ENCODE measurements around the gene ZNF724. TPM values are rescaled to one million over a fixed set of nuclear protein-coding genes. Genes with fewer than 3 reads are reported as not detected.

ZNF724 gene
- total RNA-seq, 1 donor from 2014 or later, result 6.1 TPM

DNA sequence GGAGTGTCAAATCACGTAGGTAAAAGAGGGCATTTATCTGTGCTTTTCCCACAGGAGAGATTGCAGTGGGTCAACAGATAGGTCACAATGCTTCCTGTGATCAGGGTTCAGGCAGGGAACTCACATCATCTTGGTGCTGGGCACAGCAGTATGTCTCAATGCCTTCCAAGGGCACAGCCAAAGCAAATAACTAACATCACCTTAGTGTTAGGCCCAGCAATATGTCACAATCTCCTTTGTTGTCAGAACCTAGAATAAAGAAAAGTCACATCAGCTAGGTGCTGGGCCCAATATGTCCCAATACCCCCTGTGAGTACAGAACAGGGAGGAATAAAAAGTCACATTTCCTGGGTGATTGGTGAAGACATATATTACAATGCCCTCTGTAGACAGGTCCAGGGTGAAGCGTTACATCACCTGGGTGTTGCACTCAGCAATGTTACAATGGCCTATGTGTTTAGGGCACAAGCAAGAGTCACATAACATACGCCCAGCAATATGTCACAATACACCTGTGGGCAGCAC is 11.4 kb upstream of the ZNF724 start:
- no peaks in the 10 kb centered on the region for H4K20me1 ChIP-seq (ENCODE audit: insufficient read depth, low read length)
- H3K4me1 ChIP-seq (ENCODE audit: insufficient read depth, low read length), result no peaks in the 10 kb centered on the region
- TF ChIP-seq, protein P1, sequence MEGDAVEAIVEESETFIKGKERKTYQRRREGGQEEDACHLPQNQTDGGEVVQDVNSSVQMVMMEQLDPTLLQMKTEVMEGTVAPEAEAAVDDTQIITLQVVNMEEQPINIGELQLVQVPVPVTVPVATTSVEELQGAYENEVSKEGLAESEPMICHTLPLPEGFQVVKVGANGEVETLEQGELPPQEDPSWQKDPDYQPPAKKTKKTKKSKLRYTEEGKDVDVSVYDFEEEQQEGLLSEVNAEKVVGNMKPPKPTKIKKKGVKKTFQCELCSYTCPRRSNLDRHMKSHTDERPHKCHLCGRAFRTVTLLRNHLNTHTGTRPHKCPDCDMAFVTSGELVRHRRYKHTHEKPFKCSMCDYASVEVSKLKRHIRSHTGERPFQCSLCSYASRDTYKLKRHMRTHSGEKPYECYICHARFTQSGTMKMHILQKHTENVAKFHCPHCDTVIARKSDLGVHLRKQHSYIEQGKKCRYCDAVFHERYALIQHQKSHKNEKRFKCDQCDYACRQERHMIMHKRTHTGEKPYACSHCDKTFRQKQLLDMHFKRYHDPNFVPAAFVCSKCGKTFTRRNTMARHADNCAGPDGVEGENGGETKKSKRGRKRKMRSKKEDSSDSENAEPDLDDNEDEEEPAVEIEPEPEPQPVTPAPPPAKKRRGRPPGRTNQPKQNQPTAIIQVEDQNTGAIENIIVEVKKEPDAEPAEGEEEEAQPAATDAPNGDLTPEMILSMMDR (IDR thresholded peaks at IDR 0.05; ENCODE audit: insufficient read depth, low read depth, low read length), result no peak
- TF ChIP-seq EZH2 (IDR thresholded peaks at IDR 0.05; ENCODE audit: insufficient read depth, low read length), result no peak
- no peak overlapping the region for H3K9ac ChIP-seq (ENCODE audit: low read length)
- peaks cover 8% of the 10 kb centered on the region for H3K9me3 Mint-ChIP-seq (ENCODE audit: unreplicated experiment)
- no peaks in the 10 kb centered on the region for H3K27me3 Mint-ChIP-seq (ENCODE audit: low read depth, unreplicated experiment)
- H3K4me1 Mint-ChIP-seq (ENCODE audit: low read depth, unreplicated experiment), result no peaks in the 10 kb centered on the region
- FAIRE-seq, result no peak
- no peaks in the 10 kb centered on the region for H3K79me2 ChIP-seq (ENCODE audit: insufficient read depth, low read length)
- H3K27me3 ChIP-seq (ENCODE audit: insufficient read depth, low read length), result no peaks in the 10 kb centered on the region
- H3K4me2 ChIP-seq (ENCODE audit: low read length), result no peak overlapping the region
- H3K9me3 ChIP-seq (ENCODE audit: insufficient read depth, low read depth, low read length), result no peaks in the 10 kb centered on the region
- no peak overlapping the region for H3K27ac Mint-ChIP-seq (ENCODE audit: unreplicated experiment)
- H3K4me3 ChIP-seq (ENCODE audit: insufficient read depth, low read depth, low read length), result no peak overlapping the region
- no peak overlapping the region for H2AFZ ChIP-seq (ENCODE audit: low read depth, low read length)
- H3K27ac ChIP-seq (ENCODE audit: low read depth, low read length), result no peak overlapping the region
- no peak overlapping the region for H3K4me3 Mint-ChIP-seq (ENCODE audit: unreplicated experiment)
- H3K36me3 Mint-ChIP-seq (ENCODE audit: low read depth, unreplicated experiment), result peaks cover 17% of the 10 kb centered on the region
- peaks cover 6% of the 10 kb centered on the region for H3K36me3 ChIP-seq (ENCODE audit: insufficient read depth, low read length)
- no peak for DNase-seq (ENCODE audit: low read depth)

DNA sequence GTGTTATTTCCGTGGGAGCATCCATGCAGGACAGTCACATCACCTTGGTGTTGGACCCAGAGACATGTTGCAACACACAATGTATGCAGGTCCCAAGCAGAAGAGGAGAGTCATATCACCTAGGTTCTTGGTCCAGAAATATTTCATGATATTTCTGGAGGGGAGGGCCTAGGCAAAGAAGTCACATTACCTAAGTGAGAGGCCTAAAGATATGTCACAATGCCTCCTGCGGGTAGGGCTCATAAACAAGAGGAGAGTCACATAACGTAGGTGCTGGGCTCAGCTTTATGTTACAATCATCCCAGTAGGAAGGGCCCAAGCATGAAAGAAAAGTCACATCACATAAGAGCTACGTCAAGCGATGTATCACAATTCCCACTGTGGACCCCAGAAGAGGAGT is 10.8 kb upstream of the ZNF724 start:
- H3K36me3 Mint-ChIP-seq (ENCODE audit: low read depth, unreplicated experiment), result peaks cover 17% of the 10 kb centered on the region

DNA sequence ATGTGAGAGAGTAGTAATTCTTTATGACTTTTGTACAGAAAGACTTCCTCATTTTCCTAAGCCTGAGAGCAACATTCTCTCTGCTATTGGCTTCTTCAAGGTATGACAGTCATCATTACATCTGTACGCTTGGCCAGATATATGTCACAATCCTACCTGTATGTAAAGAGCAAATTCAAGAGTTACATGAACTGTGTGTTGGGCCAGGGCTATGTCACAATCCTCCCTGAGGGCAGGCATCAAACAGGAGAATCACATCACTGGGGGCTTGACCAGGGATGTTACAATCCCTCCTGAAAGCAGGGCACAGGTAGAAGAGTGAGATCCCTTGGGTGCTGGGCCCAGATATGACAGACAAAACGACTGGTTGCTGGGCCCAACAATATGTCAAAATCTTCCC is 9.8 kb upstream of the ZNF724 start:
- no peak overlapping the region for H3K9ac ChIP-seq (ENCODE audit: low read length)
- Mint-ChIP-seq H3K4me3 (ENCODE audit: unreplicated experiment) (no peak overlapping the region), H3K4me1 (ENCODE audit: low read depth, unreplicated experiment) (no peaks in the 10 kb centered on the region), H3K9me3 (ENCODE audit: unreplicated experiment) (peaks cover 8% of the 10 kb centered on the region), H3K27ac (ENCODE audit: unreplicated experiment) (no peak overlapping the region), H3K36me3 (ENCODE audit: low read depth, unreplicated experiment) (peaks cover 17% of the 10 kb centered on the region), H3K27me3 (ENCODE audit: low read depth, unreplicated experiment) (no peaks in the 10 kb centered on the region)
- H3K9me3 ChIP-seq (ENCODE audit: insufficient read depth, low read depth, low read length), result no peaks in the 10 kb centered on the region
- no peaks in the 10 kb centered on the region for H3K27me3 ChIP-seq (ENCODE audit: insufficient read depth, low read length)
- H4K20me1 ChIP-seq (ENCODE audit: insufficient read depth, low read length), result no peaks in the 10 kb centered on the region
- H3K36me3 ChIP-seq (ENCODE audit: insufficient read depth, low read length), result peaks cover 6% of the 10 kb centered on the region
- DNase-seq (ENCODE audit: low read depth) (no peak), FAIRE-seq (no peak)
- no peak overlapping the region for H3K27ac ChIP-seq (ENCODE audit: low read depth, low read length)
- no peaks in the 10 kb centered on the region for H3K79me2 ChIP-seq (ENCODE audit: insufficient read depth, low read length)
- H2AFZ ChIP-seq (ENCODE audit: low read depth, low read length), result no peak overlapping the region
- no peak overlapping the region for H3K4me2 ChIP-seq (ENCODE audit: low read length)
- H3K4me1 ChIP-seq (ENCODE audit: insufficient read depth, low read length), result no peaks in the 10 kb centered on the region
- H3K4me3 ChIP-seq (ENCODE audit: insufficient read depth, low read depth, low read length), result no peak overlapping the region
- no peak for TF ChIP-seq EZH2 (IDR thresholded peaks at IDR 0.05; ENCODE audit: insufficient read depth, low read length)
- TF ChIP-seq, protein P1 (IDR thresholded peaks at IDR 0.05; ENCODE audit: insufficient read depth, low read depth, low read length), result no peak

More for the DNA sequence above, 10.8 kb upstream of the ZNF724 start:
- Histone ChIP-seq H3K4me3 (ENCODE audit: insufficient read depth, low read depth, low read length) (no peak overlapping the region), H3K79me2 (ENCODE audit: insufficient read depth, low read length) (no peaks in the 10 kb centered on the region), H3K9ac (ENCODE audit: low read length) (no peak overlapping the region), H3K27ac (ENCODE audit: low read depth, low read length) (no peak overlapping the region), H2AFZ (ENCODE audit: low read depth, low read length) (no peak overlapping the region), H3K27me3 (ENCODE audit: insufficient read depth, low read length) (no peaks in the 10 kb centered on the region), H3K4me1 (ENCODE audit: insufficient read depth, low read length) (no peaks in the 10 kb centered on the region), H3K36me3 (ENCODE audit: insufficient read depth, low read length) (peaks cover 6% of the 10 kb centered on the region), H4K20me1 (ENCODE audit: insufficient read depth, low read length) (no peaks in the 10 kb centered on the region), H3K9me3 (ENCODE audit: insufficient read depth, low read depth, low read length) (no peaks in the 10 kb centered on the region), H3K4me2 (ENCODE audit: low read length) (no peak overlapping the region)
- no peak overlapping the region for H3K27ac Mint-ChIP-seq (ENCODE audit: unreplicated experiment)
- FAIRE-seq (no peak), DNase-seq (ENCODE audit: low read depth) (no peak)
- no peak for TF ChIP-seq EZH2 (IDR thresholded peaks at IDR 0.05; ENCODE audit: insufficient read depth, low read length)
- TF ChIP-seq, protein P1 (IDR thresholded peaks at IDR 0.05; ENCODE audit: insufficient read depth, low read depth, low read length), result no peak
- H3K27me3 Mint-ChIP-seq (ENCODE audit: low read depth, unreplicated experiment), result no peaks in the 10 kb centered on the region
- H3K9me3 Mint-ChIP-seq (ENCODE audit: unreplicated experiment), result peaks cover 8% of the 10 kb centered on the region
- no peak overlapping the region for H3K4me3 Mint-ChIP-seq (ENCODE audit: unreplicated experiment)
- H3K4me1 Mint-ChIP-seq (ENCODE audit: low read depth, unreplicated experiment), result no peaks in the 10 kb centered on the region

Measured in astrocyte (in vitro differentiated cells and primary cell).